HepG2 (cell line): ENCODE measurements around the gene TMEM53.

ENCODE experiments used
- CC2D1A ChIP-seq: sonication (generic); formaldehyde crosslinking; IDR thresholded peaks from 2 replicates; pipeline ENCODE4 v1.8.1; 2023; ENCODE audit warnings: mild to moderate bottlenecking, missing genetic modification reagents
- CTCF ChIP-seq: sonication (generic); formaldehyde crosslinking; IDR thresholded peaks from 2 replicates; pipeline ENCODE4 v1.5.0; 2020; ENCODE audit warnings: mild to moderate bottlenecking, missing genetic modification reagents, moderate library complexity
- FOSL1 ChIP-seq: sonication (generic); formaldehyde crosslinking; IDR thresholded peaks from 2 replicates; pipeline ENCODE4 v1.9.0; 2021; ENCODE audit warnings: missing genetic modification reagents, borderline replicate concordance
- FOXM1 ChIP-seq: sonication (generic); formaldehyde crosslinking; IDR thresholded peaks from 2 replicates; pipeline ENCODE4 v1.5.0; 2020; ENCODE audit warnings: missing genetic modification reagents
- RBFOX2 ChIP-seq: fragments of 200-400 bp; formaldehyde crosslinking; IDR thresholded peaks from 2 replicates; pipeline ENCODE4 v1.6.1; 2017; ENCODE audit warnings: low read depth, mild to moderate bottlenecking, low read length
- RELA ChIP-seq: sonication (generic); formaldehyde crosslinking; IDR thresholded peaks from 2 replicates; pipeline ENCODE4 v1.4.0; 2020; ENCODE audit warnings: missing genetic modification reagents
- THAP7 ChIP-seq: sonication (generic); formaldehyde crosslinking; IDR thresholded peaks from 2 replicates; pipeline ENCODE4 v1.8.1; 2023; ENCODE audit warnings: mild to moderate bottlenecking, missing genetic modification reagents
- ZBTB26 ChIP-seq: IDR thresholded peaks from 2 replicates; pipeline ENCODE4 v1.6.1; 2016; ENCODE audit warnings: missing compliant biosample characterization, missing genetic modification reagents, borderline replicate concordance
- ZBTB43 ChIP-seq: sonication (generic); formaldehyde crosslinking; conservative IDR thresholded peaks from 2 replicates; pipeline ENCODE4 v1.4.0; 2020; ENCODE audit warnings: missing genetic modification reagents
- ZBTB44 ChIP-seq: sonication (generic); formaldehyde crosslinking; IDR thresholded peaks from 2 replicates; pipeline ENCODE4 v1.4.0; 2020; ENCODE audit warnings: missing genetic modification reagents
- ZNF737 ChIP-seq: sonication (generic); formaldehyde crosslinking; IDR thresholded peaks from 2 replicates; pipeline ENCODE4 v1.5.0; 2020; ENCODE audit warnings: missing genetic modification reagents, mild to moderate bottlenecking, borderline replicate concordance
- ZNF800 ChIP-seq: sonication (generic); formaldehyde crosslinking; IDR thresholded peaks from 2 replicates; pipeline ENCODE4 v1.4.0; 2020; ENCODE audit warnings: missing genetic modification reagents

- TF ChIP-seq RBFOX2 = no peak
- TF ChIP-seq ZBTB44 (CRISPR knock-in tag) = no peak
- no peak for TF ChIP-seq FOSL1 (CRISPR knock-in tag)
- no peak for TF ChIP-seq ZNF800 (CRISPR knock-in tag)
- no peak for TF ChIP-seq ZBTB43
- TF ChIP-seq FOXM1 (CRISPR knock-in tag) = no peak
- TF ChIP-seq ZBTB26 = no peak
- no peak for TF ChIP-seq RELA (CRISPR knock-in tag)
- no peak for TF ChIP-seq CC2D1A (CRISPR knock-in tag)
- TF ChIP-seq ZNF737 (CRISPR knock-in tag) = no peak
- no peak for TF ChIP-seq CTCF (CRISPR knock-in tag)
- TF ChIP-seq THAP7 (CRISPR knock-in tag) = no peak
Measured at GRCh38 chr1:44617703-44618029, 56.6 kb downstream of the TMEM53 start.
